Lower lobe of right lung (tissue), 2 donors: ENCODE results near the gene GAB4. TPM values are rescaled to one million over a fixed set of nuclear protein-coding genes. Genes with fewer than 3 reads are reported as not detected.

Source experiments
- ATAC-seq, 2 donors: fragments of 200-7000 bp; cut with Tn5 transposase; one replicate each; pipeline ENCODE4 v1.9.1; 2020 to 2022; ENCODE audit warnings: mild to moderate bottlenecking in 2 of 2, moderate library complexity in 2 of 2
- DNase-seq: peaks from one replicate; pipeline ENCODE4 v3.0.0-alpha.2; 2020
- H3K27ac ChIP-seq: fragments of 200-600 bp; one replicate; pipeline ENCODE4 v1.8.0; 2022
- H3K27me3 ChIP-seq: fragments of 200-600 bp; one replicate; pipeline ENCODE4 v1.8.0; 2022; ENCODE audit warnings: low read depth
- H3K36me3 ChIP-seq: fragments of 200-600 bp; one replicate; pipeline ENCODE4 v1.8.0; 2022; ENCODE audit warnings: mild to moderate bottlenecking
- H3K4me1 ChIP-seq: fragments of 200-600 bp; one replicate; pipeline ENCODE4 v1.8.0; 2022
- H3K4me3 ChIP-seq: fragments of 200-600 bp; one replicate; pipeline ENCODE4 v1.8.0; 2022; ENCODE audit warnings: mild to moderate bottlenecking
- H3K9me3 ChIP-seq: fragments of 200-600 bp; one replicate; pipeline ENCODE4 v1.8.0; 2022
- intact Hi-C: fragments of 100-400 bp; cut with DNase I; formaldehyde crosslinking; loops from one replicate; pipeline ENCODE4 v1.11.0; 2022
- total RNA-seq: library from RNA; stranded (reverse); fragmentation: NEBNext Ultra II Directional; extraction: Animal tissue kit (Norgen Biotek cat#: 25700); gene quantifications from one replicate; pipeline ENCODE4 v1.2.1, GENCODE V29; 2021
- TF ChIP-seq, protein P1 (sequence below): fragments of 200-600 bp; IDR thresholded peaks from one replicate; pipeline ENCODE4 v1.8.0; 2022; ENCODE audit warnings: antibody characterized with exemption, mild to moderate bottlenecking
- donor health status: DM: no; HTN: yes; CAD: no; lungs with severe emphysema.

Gene GAB4
- total RNA-seq, 1 donor from 2014 or later, result not detected

- H3K27me3 ChIP-seq, result peaks cover 30% of the 10 kb centered on the region
- no peak overlapping the region for H3K4me3 ChIP-seq
- H3K4me1 ChIP-seq, result no peaks in the 10 kb centered on the region
- H3K36me3 ChIP-seq, result no peaks in the 10 kb centered on the region
- intact Hi-C loops, result no loop called here
- DNase-seq (no peak), ATAC-seq (no peak)
- H3K27ac ChIP-seq, result no peak overlapping the region
- TF ChIP-seq, protein P1, sequence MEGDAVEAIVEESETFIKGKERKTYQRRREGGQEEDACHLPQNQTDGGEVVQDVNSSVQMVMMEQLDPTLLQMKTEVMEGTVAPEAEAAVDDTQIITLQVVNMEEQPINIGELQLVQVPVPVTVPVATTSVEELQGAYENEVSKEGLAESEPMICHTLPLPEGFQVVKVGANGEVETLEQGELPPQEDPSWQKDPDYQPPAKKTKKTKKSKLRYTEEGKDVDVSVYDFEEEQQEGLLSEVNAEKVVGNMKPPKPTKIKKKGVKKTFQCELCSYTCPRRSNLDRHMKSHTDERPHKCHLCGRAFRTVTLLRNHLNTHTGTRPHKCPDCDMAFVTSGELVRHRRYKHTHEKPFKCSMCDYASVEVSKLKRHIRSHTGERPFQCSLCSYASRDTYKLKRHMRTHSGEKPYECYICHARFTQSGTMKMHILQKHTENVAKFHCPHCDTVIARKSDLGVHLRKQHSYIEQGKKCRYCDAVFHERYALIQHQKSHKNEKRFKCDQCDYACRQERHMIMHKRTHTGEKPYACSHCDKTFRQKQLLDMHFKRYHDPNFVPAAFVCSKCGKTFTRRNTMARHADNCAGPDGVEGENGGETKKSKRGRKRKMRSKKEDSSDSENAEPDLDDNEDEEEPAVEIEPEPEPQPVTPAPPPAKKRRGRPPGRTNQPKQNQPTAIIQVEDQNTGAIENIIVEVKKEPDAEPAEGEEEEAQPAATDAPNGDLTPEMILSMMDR, result no peak
- H3K9me3 ChIP-seq, result no peaks in the 10 kb centered on the region
Measured at GRCh38 chr22:16933291-16934282, 74.4 kb downstream of the GAB4 start.

DNA sequence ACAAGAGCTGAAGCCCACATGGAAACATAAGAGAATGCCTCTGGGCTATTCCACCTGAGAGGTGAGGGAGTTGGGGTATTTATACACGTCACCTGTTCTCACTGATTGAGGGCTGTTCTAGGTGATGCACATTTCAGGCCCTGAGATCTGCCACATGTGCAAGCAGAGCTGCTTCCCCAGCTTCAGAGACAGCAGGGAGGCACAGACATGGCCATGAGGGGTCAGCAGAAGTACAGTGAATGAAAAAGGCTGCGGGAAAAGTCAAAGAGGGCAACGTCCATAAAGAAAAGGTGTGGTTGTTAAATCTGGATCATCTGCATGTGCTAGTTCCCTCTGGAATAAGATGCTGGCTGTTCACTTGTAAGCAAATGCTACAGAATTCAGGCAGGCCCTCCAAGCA lies 75.4 kb downstream of the GAB4 start:
- TF ChIP-seq, protein P1, result no peak
- Histone ChIP-seq H3K27ac (no peak overlapping the region), H3K9me3 (no peaks in the 10 kb centered on the region), H3K27me3 (peaks cover 30% of the 10 kb centered on the region), H3K4me1 (no peaks in the 10 kb centered on the region), H3K4me3 (no peak overlapping the region), H3K36me3 (no peaks in the 10 kb centered on the region)
- intact Hi-C loops, result no loop called here
- no peak for ATAC-seq
- DNase-seq, result no peak

DNA sequence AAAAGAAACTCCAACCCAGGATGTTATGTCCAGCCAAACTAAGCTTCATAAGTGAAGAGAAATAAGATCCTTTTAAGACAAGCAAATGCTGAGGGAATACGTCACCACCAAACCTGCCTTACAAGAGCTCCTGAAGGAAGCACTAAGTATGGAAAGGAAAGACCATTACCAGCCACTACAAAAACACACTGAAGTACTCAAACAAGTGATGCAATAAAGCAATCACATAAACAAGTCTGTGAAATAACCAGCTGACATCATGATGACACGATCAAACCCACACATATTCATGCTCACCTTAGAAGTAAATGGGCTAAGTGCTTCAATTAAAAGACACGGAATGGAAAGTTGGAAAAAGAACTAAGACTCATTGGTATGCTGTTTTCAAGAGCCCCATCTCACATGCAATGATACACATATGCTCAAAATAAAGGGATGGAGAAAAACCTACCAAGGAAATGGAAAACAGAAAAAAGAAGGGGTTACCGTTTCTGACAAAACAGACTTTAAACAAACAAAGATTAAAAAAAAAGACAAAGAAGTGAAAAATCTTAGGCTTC lies 82.5 kb downstream of the GAB4 start:
- DNase-seq (no peak), ATAC-seq (no peak)
- H3K27me3 ChIP-seq, result peaks cover 29% of the 10 kb centered on the region
- TF ChIP-seq, protein P1, result no peak
- H3K27ac ChIP-seq, result no peak overlapping the region
- no peaks in the 10 kb centered on the region for H3K4me1 ChIP-seq
- no peaks in the 10 kb centered on the region for H3K9me3 ChIP-seq
- no peak overlapping the region for H3K4me3 ChIP-seq
- no peaks in the 10 kb centered on the region for H3K36me3 ChIP-seq
- intact Hi-C loops, result no loop called here

GRCh38 chr22:16922706-16923105 lies 85.3 kb downstream of the GAB4 start:
- H3K27ac ChIP-seq, result no peak overlapping the region
- H3K4me1 ChIP-seq, result no peaks in the 10 kb centered on the region
- DNase-seq, result no peak
- H3K27me3 ChIP-seq, result peaks cover 26% of the 10 kb centered on the region
- no peak overlapping the region for H3K4me3 ChIP-seq
- no peaks in the 10 kb centered on the region for H3K36me3 ChIP-seq
- intact Hi-C loops, result no loop called here
- ATAC-seq, result no peak
- no peaks in the 10 kb centered on the region for H3K9me3 ChIP-seq
- TF ChIP-seq, protein P1, result no peak

GRCh38 chr22:16922076-16922475 lies 85.9 kb downstream of the GAB4 start:
- Histone ChIP-seq H3K27ac (no peak overlapping the region), H3K9me3 (no peaks in the 10 kb centered on the region), H3K36me3 (no peaks in the 10 kb centered on the region), H3K4me3 (no peak overlapping the region), H3K27me3 (peaks cover 32% of the 10 kb centered on the region), H3K4me1 (no peaks in the 10 kb centered on the region)
- intact Hi-C loops, result no loop called here
- TF ChIP-seq, protein P1, result no peak
- ATAC-seq (no peak), DNase-seq (no peak)
